ENCODE data around the gene MAST2.
A peak's percentile ranks its signal among the peaks of the same experiment; 100 is the strongest.
"Not testable (repeated sequence)": the region's sequence is repeated elsewhere in the genome, so short reads cannot be mapped to it uniquely, and the experiment has no call there.

Gene MAST2

GRCh38 chr1:46030876-46031660, 227.7 kb downstream of the MAST2 start:
- no peak for DNase-seq

GRCh38 chr1:46034601-46035516, 231.4 kb downstream of the MAST2 start:
- DNase-seq: no peak

GRCh38 chr1:46036894-46037839, 233.8 kb downstream of the MAST2 start:
- DNase-seq: peak; percentile 50

GRCh38 chr1:46039571-46040052, 236.2 kb downstream of the MAST2 start:
- DNase-seq: no peak

- DNase-seq: no peak
Observed at GRCh38 chr1:46041551-46041950, 238.1 kb downstream of the MAST2 start.

DNA sequence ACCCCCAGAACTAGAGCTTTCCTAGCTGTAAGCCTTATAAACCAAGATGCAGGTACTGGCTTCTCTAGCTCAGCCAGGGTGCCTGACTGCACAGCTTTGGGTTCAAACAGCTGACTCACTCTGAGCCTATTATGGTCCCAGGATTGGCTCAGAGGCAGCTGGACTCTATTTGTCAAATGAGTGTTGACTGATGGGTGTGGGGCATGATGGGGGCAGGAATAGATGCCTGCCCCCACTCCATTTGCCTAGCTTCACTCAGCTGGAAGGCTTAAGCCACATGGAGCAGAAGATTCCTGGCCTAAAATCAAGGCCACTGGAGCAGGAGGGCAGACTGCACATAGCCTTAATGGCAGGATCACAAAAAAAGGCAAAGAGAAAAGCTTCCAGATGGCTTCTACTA, 238.6 kb downstream of the MAST2 start:
- DNase-seq: no peak

- DNase-seq: no peak
Observed at GRCh38 chr1:46043458-46044017, 240.1 kb downstream of the MAST2 start.

- no peak for DNase-seq
Observed at GRCh38 chr1:46044116-46044515, 240.7 kb downstream of the MAST2 start.

DNA sequence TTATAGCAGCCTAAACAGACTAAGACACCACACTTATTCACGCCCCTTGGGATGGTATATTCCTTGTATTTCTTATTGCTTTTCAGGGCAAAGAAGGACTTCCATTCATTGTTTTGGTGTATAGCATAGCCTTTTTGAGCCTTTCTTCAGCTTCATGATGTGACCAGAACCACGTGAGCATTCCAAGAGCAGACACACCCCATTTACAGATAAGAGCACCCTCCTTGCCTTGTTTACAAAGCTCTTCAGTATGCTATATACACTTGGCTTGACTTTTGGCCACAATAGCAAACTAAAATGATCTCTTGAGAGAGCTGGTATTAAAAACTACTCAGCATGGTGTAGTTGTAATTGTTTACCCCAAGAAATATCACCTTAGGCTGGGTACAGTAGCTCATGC, 250.3 kb downstream of the MAST2 start:
- no peak for DNase-seq

DNA sequence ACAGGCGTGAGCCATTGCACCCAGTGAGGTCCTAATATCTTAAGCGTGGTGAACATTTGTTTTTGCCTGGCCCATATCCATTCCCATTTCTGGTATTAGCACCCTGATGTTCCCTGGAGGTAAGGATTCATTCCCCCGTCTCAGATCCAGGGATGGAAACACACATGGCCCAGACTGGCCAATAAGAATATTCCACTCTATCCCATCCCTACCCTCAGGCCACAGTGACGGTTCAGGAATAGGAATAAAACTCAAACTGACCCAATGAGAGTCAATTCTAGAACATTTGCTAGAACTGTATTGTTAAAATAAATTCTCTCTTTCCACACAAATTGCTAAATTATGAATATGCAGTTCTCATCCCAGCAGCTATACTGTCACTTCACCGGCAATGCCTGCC, 252.9 kb downstream of the MAST2 start:
- no peak for DNase-seq

- not testable (repeated sequence) for DNase-seq
Observed at GRCh38 chr1:46057215-46057614, 253.8 kb downstream of the MAST2 start.

GRCh38 chr1:46057781-46058180, 254.4 kb downstream of the MAST2 start:
- no peak for DNase-seq

DNA sequence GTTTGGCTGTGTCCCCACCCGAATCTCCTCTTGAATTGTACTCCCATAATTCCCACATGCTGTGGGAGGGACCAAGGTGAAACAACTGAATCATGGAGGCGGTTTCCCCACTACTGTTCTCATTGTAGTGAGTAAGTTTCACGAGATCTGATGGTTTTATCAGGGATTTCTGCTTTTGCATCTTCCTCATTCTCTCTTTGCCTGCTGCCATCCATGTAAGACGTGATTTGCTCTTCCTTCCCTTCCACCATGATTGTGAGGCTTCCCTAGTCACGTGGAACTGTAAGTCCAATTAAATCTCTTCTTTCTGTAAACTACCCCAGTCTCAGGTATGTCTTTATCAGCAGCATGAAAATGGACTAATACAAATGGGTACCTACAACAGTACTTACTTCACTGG, 255.5 kb downstream of the MAST2 start:
- no peak for DNase-seq

DNA sequence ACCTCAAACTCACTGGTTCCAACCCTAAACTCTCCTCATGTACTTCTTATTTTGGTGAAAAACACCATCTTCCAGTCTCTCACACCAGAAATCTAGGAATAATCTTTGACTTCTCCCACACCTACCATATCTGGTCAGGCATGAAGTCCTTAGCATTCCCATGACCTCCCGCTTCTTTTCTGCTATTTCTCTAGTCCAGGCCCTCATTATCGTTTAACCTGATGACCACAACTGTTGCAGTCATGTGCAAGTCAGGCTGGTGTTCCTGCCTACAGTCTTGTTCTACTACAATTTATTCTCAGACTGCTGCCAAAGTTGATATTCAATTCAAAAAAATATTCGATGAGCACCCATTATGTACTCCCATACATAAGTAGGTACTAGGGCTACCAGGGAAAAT, 257.7 kb downstream of the MAST2 start:
- DNase-seq: no peak

GRCh38 chr1:46062651-46063319, 259.4 kb downstream of the MAST2 start:
- DNase-seq: no peak

- no peak for DNase-seq
Observed at GRCh38 chr1:46064708-46065107, 261.3 kb downstream of the MAST2 start.

DNA sequence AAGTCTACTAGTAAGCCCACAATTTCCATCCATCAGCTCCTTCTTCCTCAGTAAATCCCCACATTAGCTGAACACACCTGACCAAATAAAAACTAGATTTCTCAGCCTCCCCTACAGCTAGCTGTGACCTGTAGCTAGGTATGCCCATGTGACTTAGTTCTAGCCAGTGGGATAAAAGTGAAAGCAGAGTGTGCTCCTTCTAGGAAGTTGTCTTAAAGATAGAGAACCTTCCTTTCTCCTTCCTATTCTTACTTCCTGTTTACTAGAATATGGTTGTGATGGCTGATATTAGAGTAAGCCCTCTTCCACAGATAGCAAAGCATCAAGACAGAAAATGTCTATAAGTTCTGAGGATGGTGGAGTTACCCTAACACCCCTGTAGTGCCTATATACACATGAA, 262.0 kb downstream of the MAST2 start:
- DNase-seq: no peak

- DNase-seq: no peak
Observed at GRCh38 chr1:46067652-46068051, 264.2 kb downstream of the MAST2 start.

GRCh38 chr1:46068525-46068924, 265.1 kb downstream of the MAST2 start:
- no peak for DNase-seq

DNA sequence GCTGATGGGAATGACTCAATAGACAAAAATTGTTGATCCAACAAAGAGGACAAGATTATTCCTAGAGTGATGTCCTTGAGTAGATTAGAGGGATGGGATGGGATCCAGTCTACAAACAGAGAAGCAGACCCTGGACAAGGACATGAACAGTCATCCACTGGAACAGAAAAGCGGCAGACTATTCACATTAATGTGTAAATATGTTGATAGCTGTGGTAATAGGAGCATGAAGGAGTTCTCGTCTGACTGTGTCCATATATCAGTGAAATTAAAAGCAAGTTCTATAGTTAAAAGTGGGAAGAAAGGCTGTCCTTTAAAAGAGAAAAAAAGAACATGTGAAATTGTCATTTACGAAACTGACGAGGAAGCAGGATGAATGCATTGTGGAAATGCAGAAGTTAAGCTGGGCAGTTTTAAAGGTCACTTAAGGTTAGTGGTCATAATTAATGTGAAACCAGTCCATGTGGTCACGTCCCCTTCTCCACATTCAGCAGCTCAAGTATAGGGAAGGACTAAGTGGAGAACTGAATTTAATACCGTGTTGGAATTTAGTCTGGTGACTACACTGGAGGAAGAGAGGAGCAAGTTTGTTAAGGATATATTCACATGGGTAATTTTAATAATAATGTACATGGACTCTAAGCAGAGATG, 266.9 kb downstream of the MAST2 start:
- DNase-seq: no peak

GRCh38 chr1:46072975-46073374, 269.6 kb downstream of the MAST2 start:
- no peak for DNase-seq

Measured in DMS 273 treated with DMSO at 0.1 percent for 48 hours (cell line).